ENCODE data around the gene EREG. TPM values are rescaled to one million over a fixed set of nuclear protein-coding genes. Genes with fewer than 3 reads are reported as not detected.

The EREG gene
- total RNA-seq, 4 donors from 2014 or later = 2.4 to 7.8 (median 4.8) TPM

DNA sequence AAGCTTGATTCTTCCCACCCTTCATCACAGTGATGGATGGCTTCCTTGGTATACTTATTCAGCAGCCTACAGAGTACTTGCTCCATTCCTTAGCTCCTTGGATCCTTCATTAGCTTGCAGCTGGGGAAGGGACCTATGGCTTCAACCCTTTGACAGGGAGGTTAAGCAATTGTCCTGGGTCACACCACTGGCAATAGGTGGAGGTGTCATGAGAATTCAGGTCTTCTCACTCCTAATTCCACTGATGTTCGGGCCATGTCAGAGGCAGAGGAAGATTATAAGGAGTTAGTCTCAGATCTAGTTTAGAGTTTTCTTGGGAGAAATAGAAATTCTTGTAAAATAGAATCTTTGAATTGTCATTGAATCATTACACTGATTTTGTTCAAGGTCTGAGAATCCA is 24.5 kb downstream of the EREG start:
- H3K27ac ChIP-seq = no peak overlapping the region
- no peaks in the 10 kb centered on the region for H3K9me3 ChIP-seq
- H3K4me1 ChIP-seq = peaks cover 0 to 5% (median 0%) of the 10 kb centered on the region in 3 donors
- ATAC-seq = no peak
- no peak overlapping the region for H3K4me3 ChIP-seq
- peaks cover 0 to 5% of the 10 kb centered on the region in 2 donors for H3K36me3 ChIP-seq
- no peaks in the 10 kb centered on the region for H3K27me3 ChIP-seq
- WGBS, 2 donors (ENCODE audit: low coverage in 1 of 2) = 86% methylated on average over 1 of the region's 1 CpG; no CpG with 5 or more reads in 1 of the 2 donors
- no peak for TF ChIP-seq POLR2A (IDR thresholded peaks at IDR 0.05)

DNA sequence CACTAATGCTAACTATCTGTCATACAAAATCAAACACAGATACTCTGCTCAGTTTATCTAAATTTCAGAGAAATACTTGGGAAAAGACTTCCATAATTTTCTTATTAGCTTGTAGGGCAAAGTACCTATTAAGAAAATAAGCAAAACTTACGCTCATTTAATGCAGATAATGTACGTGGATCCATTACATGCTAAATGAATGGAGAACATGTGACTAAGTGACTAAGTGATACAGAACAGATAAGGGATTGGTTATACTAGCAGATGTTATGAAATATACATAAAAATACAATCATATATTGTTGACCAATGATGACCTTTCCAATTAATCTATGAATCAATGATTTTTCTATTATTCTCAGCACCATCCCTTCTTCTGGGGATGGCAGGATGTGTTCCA is 25.7 kb downstream of the EREG start:
- H3K27me3 ChIP-seq = no peaks in the 10 kb centered on the region
- no peak for ATAC-seq
- TF ChIP-seq, protein P1, sequence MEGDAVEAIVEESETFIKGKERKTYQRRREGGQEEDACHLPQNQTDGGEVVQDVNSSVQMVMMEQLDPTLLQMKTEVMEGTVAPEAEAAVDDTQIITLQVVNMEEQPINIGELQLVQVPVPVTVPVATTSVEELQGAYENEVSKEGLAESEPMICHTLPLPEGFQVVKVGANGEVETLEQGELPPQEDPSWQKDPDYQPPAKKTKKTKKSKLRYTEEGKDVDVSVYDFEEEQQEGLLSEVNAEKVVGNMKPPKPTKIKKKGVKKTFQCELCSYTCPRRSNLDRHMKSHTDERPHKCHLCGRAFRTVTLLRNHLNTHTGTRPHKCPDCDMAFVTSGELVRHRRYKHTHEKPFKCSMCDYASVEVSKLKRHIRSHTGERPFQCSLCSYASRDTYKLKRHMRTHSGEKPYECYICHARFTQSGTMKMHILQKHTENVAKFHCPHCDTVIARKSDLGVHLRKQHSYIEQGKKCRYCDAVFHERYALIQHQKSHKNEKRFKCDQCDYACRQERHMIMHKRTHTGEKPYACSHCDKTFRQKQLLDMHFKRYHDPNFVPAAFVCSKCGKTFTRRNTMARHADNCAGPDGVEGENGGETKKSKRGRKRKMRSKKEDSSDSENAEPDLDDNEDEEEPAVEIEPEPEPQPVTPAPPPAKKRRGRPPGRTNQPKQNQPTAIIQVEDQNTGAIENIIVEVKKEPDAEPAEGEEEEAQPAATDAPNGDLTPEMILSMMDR (IDR thresholded peaks at IDR 0.05) = no peak
- TF ChIP-seq POLR2A (IDR thresholded peaks at IDR 0.05) (no peak), POLR2AphosphoS5 (IDR thresholded peaks at IDR 0.05) (no peak), EP300 (IDR thresholded peaks at IDR 0.05) (no peak)

GRCh38 chr4:74391346-74391745 is 26.4 kb downstream of the EREG start:
- TF ChIP-seq EP300 (IDR thresholded peaks at IDR 0.05) (no peak), POLR2A (IDR thresholded peaks at IDR 0.05) (no peak)
- TF ChIP-seq, protein P1 (IDR thresholded peaks at IDR 0.05) = no peak
- Histone ChIP-seq H3K4me3 (no peak overlapping the region), H3K36me3 (peaks cover 0 to 5% of the 10 kb centered on the region in 2 donors), H3K27me3 (no peaks in the 10 kb centered on the region), H3K27ac (no peak overlapping the region), H3K9me3 (no peaks in the 10 kb centered on the region), H3K4me1 (peaks cover 0 to 5% (median 0%) of the 10 kb centered on the region in 3 donors)
- no peak for ATAC-seq

More for the DNA sequence above, 25.7 kb downstream of the EREG start:
- H3K9me3 ChIP-seq = no peaks in the 10 kb centered on the region
- peaks cover 0 to 5% of the 10 kb centered on the region in 2 donors for H3K36me3 ChIP-seq
- no peak overlapping the region for H3K27ac ChIP-seq
- peaks cover 0 to 11% (median 0%) of the 10 kb centered on the region in 3 donors for H3K4me1 ChIP-seq
- H3K4me3 ChIP-seq = no peak overlapping the region
- WGBS, 2 donors (ENCODE audit: low coverage in 1 of 2) = 75 to 90% methylated on average over 2 of the region's 2 CpGs

DNA sequence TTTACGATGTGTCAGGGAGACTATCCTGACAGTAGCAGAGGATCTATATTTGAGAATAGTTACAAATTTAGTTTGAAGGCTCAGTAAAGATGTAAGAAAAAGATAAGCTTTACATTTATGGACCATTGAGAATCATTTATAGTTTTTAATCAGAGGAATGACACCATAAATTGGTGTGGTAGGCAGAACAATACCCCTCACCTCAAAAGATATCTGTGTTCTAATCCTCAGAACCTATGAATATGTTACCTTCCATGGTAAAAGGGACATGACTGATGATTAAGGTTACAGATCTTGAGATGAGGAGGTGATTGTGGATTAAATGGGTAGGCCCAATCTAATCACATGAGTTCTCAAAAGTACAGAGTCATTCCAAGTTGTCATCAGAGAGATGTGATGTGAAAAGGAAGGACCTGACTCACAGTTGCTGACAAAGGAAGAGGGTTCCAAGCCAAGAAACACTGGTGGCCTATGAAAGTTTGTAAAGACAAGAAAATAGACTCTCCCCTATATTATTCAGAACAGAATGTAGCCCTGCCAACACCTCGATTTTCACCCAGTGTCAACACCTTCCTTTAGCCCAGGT is 27.0 kb downstream of the EREG start:
- H3K27ac ChIP-seq = no peak overlapping the region
- no peaks in the 10 kb centered on the region for H3K27me3 ChIP-seq
- no peak overlapping the region for H3K4me3 ChIP-seq
- WGBS, 2 donors (ENCODE audit: low coverage in 1 of 2) = 78 to 85% methylated on average over 2 of the region's 2 CpGs
- TF ChIP-seq POLR2AphosphoS5 (IDR thresholded peaks at IDR 0.05) = no peak
- TF ChIP-seq POLR2A (IDR thresholded peaks at IDR 0.05) = no peak
- TF ChIP-seq EP300 (IDR thresholded peaks at IDR 0.05) = no peak
- TF ChIP-seq, protein P1 (IDR thresholded peaks at IDR 0.05) = no peak
- no peak for ATAC-seq
- no peaks in the 10 kb centered on the region for H3K9me3 ChIP-seq
- H3K4me1 ChIP-seq = peaks cover 0 to 5% (median 0%) of the 10 kb centered on the region in 3 donors
- H3K36me3 ChIP-seq = peaks cover 0 to under 1% of the 10 kb centered on the region in 2 donors

DNA sequence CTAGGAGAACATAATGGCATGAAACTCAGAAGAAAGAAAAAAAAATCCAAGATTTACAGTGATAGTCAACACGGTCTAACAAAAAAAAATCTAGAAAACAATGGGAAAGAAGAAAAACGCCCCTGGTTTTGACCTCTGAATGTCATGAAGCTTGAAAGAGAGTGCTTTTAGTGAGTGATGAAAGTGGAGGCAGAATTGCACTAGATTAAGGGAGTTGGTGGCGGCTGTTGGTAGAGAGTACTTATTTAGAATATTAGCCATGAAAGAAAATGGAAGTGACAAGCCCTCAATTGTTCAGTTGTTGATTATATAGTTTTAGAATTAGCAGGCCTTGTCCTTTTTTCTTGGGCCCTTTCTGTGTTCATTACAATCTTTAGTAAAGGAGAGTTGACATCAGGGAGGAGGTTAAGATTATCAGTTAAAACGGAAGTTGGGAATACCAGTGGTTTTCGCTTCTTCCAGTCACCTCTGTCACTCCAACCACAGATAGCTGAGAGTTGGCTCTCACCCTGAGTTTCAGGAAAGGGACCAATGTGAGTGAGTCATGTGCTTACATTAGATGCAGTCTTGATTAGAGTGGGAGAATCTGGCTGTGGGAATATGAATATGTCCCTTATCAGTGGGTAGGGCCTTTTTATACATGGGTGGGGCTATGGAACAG is 29.7 kb downstream of the EREG start:
- H3K27me3 ChIP-seq = no peaks in the 10 kb centered on the region
- ATAC-seq = no peak
- H3K4me1 ChIP-seq = peaks cover 0 to 5% (median 0%) of the 10 kb centered on the region in 3 donors
- TF ChIP-seq POLR2A (IDR thresholded peaks at IDR 0.05) = no peak
- TF ChIP-seq POLR2AphosphoS5 (IDR thresholded peaks at IDR 0.05) = no peak
- TF ChIP-seq EP300 (IDR thresholded peaks at IDR 0.05) = no peak
- TF ChIP-seq, protein P1 (IDR thresholded peaks at IDR 0.05) = no peak
- H3K9me3 ChIP-seq = no peaks in the 10 kb centered on the region
- H3K4me3 ChIP-seq = no peak overlapping the region
- H3K36me3 ChIP-seq = no peaks in the 10 kb centered on the region
- 73 to 86% methylated on average over 5 of the region's 5 CpGs for WGBS, 2 donors (ENCODE audit: low coverage in 1 of 2)
- H3K27ac ChIP-seq = no peak overlapping the region

Data from gastroesophageal sphincter (tissue), 4 donors.